Rectal smooth muscle tissue (tissue), 1 donor: ENCODE results near the gene USP9Y.
"Not testable (repeated sequence)": the region's sequence is repeated elsewhere in the genome, so short reads cannot be mapped to it uniquely, and the experiment has no call there.

ENCODE experiments used
- H3K27ac ChIP-seq: one replicate; pipeline ENCODE4 v1.7.0; 2013; ENCODE audit warnings: low read depth, low read length, inconsistent platforms
- H3K27me3 ChIP-seq: one replicate; pipeline ENCODE4 v1.7.0; 2013; ENCODE audit warnings: low read length; ENCODE audit not compliant: control insufficient read depth, insufficient read depth
- H3K36me3 ChIP-seq: one replicate; pipeline ENCODE4 v1.7.0; 2013; ENCODE audit warnings: low read length; ENCODE audit not compliant: control insufficient read depth, insufficient read depth
- H3K4me1 ChIP-seq: one replicate; pipeline ENCODE4 v1.7.0; 2013; ENCODE audit warnings: low read length; ENCODE audit not compliant: control insufficient read depth, insufficient read depth
- H3K4me3 ChIP-seq: one replicate; pipeline ENCODE4 v1.7.0; 2013; ENCODE audit warnings: low read length
- H3K9ac ChIP-seq: one replicate; pipeline ENCODE4 v1.7.0; 2013; ENCODE audit warnings: low read length

USP9Y gene

GRCh38 chrY:12701181-12701695 lies at the start of gene USP9Y:
USP9Y (plus strand) TSS chrY:12701231; CDS start chrY:12709448, 8,217 bp downstream.
- H3K27ac ChIP-seq, result no peak within 1 kb of the TSS
- no peak within 1 kb of the TSS for H3K4me3 ChIP-seq
- H3K36me3 ChIP-seq, result no peaks in the 10 kb centered on the region

GRCh38 chrY:12651621-12652036 lies 49.4 kb upstream of the USP9Y start:
- H3K27me3 ChIP-seq, result no peaks in the 10 kb centered on the region
- H3K4me1 ChIP-seq, result no peaks in the 10 kb centered on the region
- H3K36me3 ChIP-seq, result no peaks in the 10 kb centered on the region
- no peak overlapping the region for H3K9ac ChIP-seq
- H3K4me3 ChIP-seq, result no peak overlapping the region
- H3K27ac ChIP-seq, result no peak overlapping the region

More at GRCh38 chrY:12701181-12701695, at the start of gene USP9Y:
- Histone ChIP-seq H3K27me3 (no peaks in the 10 kb centered on the region), H3K4me1 (no peaks in the 10 kb centered on the region), H3K9ac (no peak within 1 kb of the TSS)

- no peak overlapping the region for H3K27ac ChIP-seq
Observed at GRCh38 chrY:12661745-12662681, 39.0 kb upstream of the USP9Y start.

GRCh38 chrY:12662745-12663591 lies 38.1 kb upstream of the USP9Y start:
- no peaks in the 10 kb centered on the region for H3K4me1 ChIP-seq
- H3K27me3 ChIP-seq, result no peaks in the 10 kb centered on the region
- H3K36me3 ChIP-seq, result no peaks in the 10 kb centered on the region
- H3K9ac ChIP-seq, result no peak overlapping the region
- no peak overlapping the region for H3K4me3 ChIP-seq
- no peak overlapping the region for H3K27ac ChIP-seq

More at GRCh38 chrY:12661745-12662681, 39.0 kb upstream of the USP9Y start:
- Histone ChIP-seq H3K4me1 (no peaks in the 10 kb centered on the region), H3K4me3 (no peak overlapping the region), H3K36me3 (no peaks in the 10 kb centered on the region), H3K9ac (no peak overlapping the region), H3K27me3 (no peaks in the 10 kb centered on the region)

- H3K27me3 ChIP-seq, H3K9ac ChIP-seq, H3K4me3 ChIP-seq, H3K27ac ChIP-seq, H3K4me1 ChIP-seq, H3K36me3 ChIP-seq: not testable (repeated sequence)
Observed at GRCh38 chrY:12663845-12664244, 37.2 kb upstream of the USP9Y start.

GRCh38 chrY:12678111-12678510 lies 22.9 kb upstream of the USP9Y start:
- H3K36me3 ChIP-seq, result no peaks in the 10 kb centered on the region
- no peak overlapping the region for H3K9ac ChIP-seq
- no peak overlapping the region for H3K27ac ChIP-seq
- no peak overlapping the region for H3K4me3 ChIP-seq
- no peaks in the 10 kb centered on the region for H3K4me1 ChIP-seq
- H3K27me3 ChIP-seq, result no peaks in the 10 kb centered on the region

GRCh38 chrY:12681535-12681934 lies 19.5 kb upstream of the USP9Y start:
- Histone ChIP-seq H3K36me3 (no peaks in the 10 kb centered on the region), H3K4me1 (no peaks in the 10 kb centered on the region), H3K27ac (no peak overlapping the region), H3K9ac (no peak overlapping the region), H3K27me3 (no peaks in the 10 kb centered on the region), H3K4me3 (no peak overlapping the region)

GRCh38 chrY:12688337-12688736 lies 12.7 kb upstream of the USP9Y start:
- Histone ChIP-seq H3K27ac (no peak overlapping the region), H3K4me1 (no peaks in the 10 kb centered on the region), H3K27me3 (no peaks in the 10 kb centered on the region), H3K4me3 (no peak overlapping the region), H3K36me3 (no peaks in the 10 kb centered on the region), H3K9ac (no peak overlapping the region)

GRCh38 chrY:12700087-12700486 lies 944 bp upstream of the USP9Y start:
- H3K27me3 ChIP-seq, result no peaks in the 10 kb centered on the region
- no peak overlapping the region for H3K9ac ChIP-seq
- H3K27ac ChIP-seq, result no peak overlapping the region
- no peaks in the 10 kb centered on the region for H3K36me3 ChIP-seq
- no peak overlapping the region for H3K4me3 ChIP-seq
- H3K4me1 ChIP-seq, result no peaks in the 10 kb centered on the region

- Histone ChIP-seq H3K27me3 (no peaks in the 10 kb centered on the region), H3K9ac (no peak overlapping the region), H3K4me3 (no peak overlapping the region), H3K27ac (no peak overlapping the region), H3K4me1 (no peaks in the 10 kb centered on the region), H3K36me3 (no peaks in the 10 kb centered on the region)
Observed at GRCh38 chrY:12702174-12702573, 1.1 kb downstream of the USP9Y start.

GRCh38 chrY:12710460-12710859 lies 9.4 kb downstream of the USP9Y start:
- no peak overlapping the region for H3K4me3 ChIP-seq
- H3K4me1 ChIP-seq, result no peaks in the 10 kb centered on the region
- H3K27ac ChIP-seq, result no peak overlapping the region
- no peaks in the 10 kb centered on the region for H3K36me3 ChIP-seq
- H3K9ac ChIP-seq, result no peak overlapping the region
- H3K27me3 ChIP-seq, result no peaks in the 10 kb centered on the region

GRCh38 chrY:12715376-12715775 lies 14.3 kb downstream of the USP9Y start:
- no peaks in the 10 kb centered on the region for H3K4me1 ChIP-seq
- no peaks in the 10 kb centered on the region for H3K27me3 ChIP-seq
- H3K9ac ChIP-seq, result no peak overlapping the region
- H3K36me3 ChIP-seq, result no peaks in the 10 kb centered on the region
- no peak overlapping the region for H3K4me3 ChIP-seq
- no peak overlapping the region for H3K27ac ChIP-seq
